H1 (cell line): ENCODE data around the gene GJB3. TPM values are rescaled to one million over a fixed set of nuclear protein-coding genes. Genes with fewer than 3 reads are reported as not detected.

Source experiments
- CTCF ChIA-PET: fragments of 300-600 bp; sonication (Branson Sonifier 250); formaldehyde crosslinking; loops from one replicate; lab custom pipeline; 2021; ENCODE audit not compliant: partially characterized antibody; lab: Charles Lee
- POLR2A ChIA-PET: fragments of 300-600 bp; sonication (Branson Sonifier 250); formaldehyde crosslinking; loops from one replicate; lab custom pipeline; 2021; ENCODE audit warnings: inconsistent platforms; ENCODE audit not compliant: partially characterized antibody; lab: Charles Lee
- DNase-seq, 2 experiments: peaks; one replicate each; pipeline versions ENCODE4 v3.0.0 to v3.0.0-alpha.2; 2010 to 2022; ENCODE audit warnings: low spot score in 2 of 2, low read depth in 1 of 2, mixed read lengths in 1 of 2
- FAIRE-seq: peaks from 2 replicates; lab custom pipeline; 2011; peaks lifted over from hg19 to GRCh38; lab: Jason Lieb, UNC
- H2AFZ ChIP-seq: 2 replicates; pipeline ENCODE4 v1.8.1; 2012; ENCODE audit warnings: low read length, inconsistent platforms
- H2AK5ac ChIP-seq: 2 replicates; pipeline ENCODE4 v1.6.1; 2013; ENCODE audit warnings: low read depth, low read length
- H2BK120ac ChIP-seq: replicated peaks from 2 replicates; pipeline ENCODE3; 2013; ENCODE audit warnings: low read depth, low read length, inconsistent platforms
- H2BK12ac ChIP-seq: 2 replicates; pipeline ENCODE4 v1.6.1; 2013; ENCODE audit warnings: low read depth, low read length
- H2BK15ac ChIP-seq: 2 replicates; pipeline ENCODE4 v1.6.1; 2013; ENCODE audit warnings: low read length
- H2BK20ac ChIP-seq: 2 replicates; pipeline ENCODE4 v1.6.1; 2013; ENCODE audit warnings: low read length
- H2BK5ac ChIP-seq: 2 replicates; pipeline ENCODE4 v1.6.1; 2013; ENCODE audit warnings: low read depth, low read length
- H3K14ac ChIP-seq: 2 replicates; pipeline ENCODE4 v1.6.1; 2013; ENCODE audit warnings: inconsistent platforms; ENCODE audit not compliant: insufficient read length
- H3K18ac ChIP-seq: 2 replicates; pipeline ENCODE4 v1.6.1; 2013; ENCODE audit warnings: low read length; ENCODE audit errors: extremely low read depth
- H3K23ac ChIP-seq: 2 replicates; pipeline ENCODE4 v1.6.1; 2013; ENCODE audit warnings: inconsistent platforms; ENCODE audit not compliant: insufficient read length
- H3K23me2 ChIP-seq: 2 replicates; pipeline ENCODE4 v1.6.1; 2013; ENCODE audit warnings: low read depth, low read length
- H3K27ac ChIP-seq: 2 replicates; pipeline ENCODE4 v1.6.1; 2011; ENCODE audit warnings: low read depth, low read length, inconsistent platforms
- H3K27me3 ChIP-seq, 4 experiments: replicated peaks in 1 of 4; 1 replicate in 1 of 4; 2 replicates in 3 of 4; pipeline versions ENCODE4 v1.6.1 to v1.8.1; 2011 to 2013; ENCODE audit warnings: low read length in 3 of 4, mild to moderate bottlenecking in 3 of 4, inconsistent platforms in 2 of 4, mixed read lengths in 2 of 4, moderate library complexity in 1 of 4; ENCODE audit not compliant: control insufficient read depth in 3 of 4, insufficient read depth in 3 of 4; ENCODE audit errors: extremely low read depth in 1 of 4
- H3K36me3 ChIP-seq, 4 experiments: 2 replicates each; pipeline versions ENCODE4 v1.6.1 to v1.8.1; 2011 to 2013; ENCODE audit warnings: mild to moderate bottlenecking in 4 of 4, low read length in 3 of 4, moderate library complexity in 2 of 4, control low read depth in 1 of 4, inconsistent platforms in 1 of 4; ENCODE audit not compliant: insufficient read depth in 4 of 4, control insufficient read depth in 2 of 4
- H3K4ac ChIP-seq: replicated peaks from 2 replicates; pipeline ENCODE3; 2013; ENCODE audit warnings: low read length, low read depth, mixed read lengths, inconsistent platforms; ENCODE audit not compliant: insufficient read length
- H3K4me1 ChIP-seq, 4 experiments: replicated peaks in 1 of 4; 1 replicate in 1 of 4; 2 replicates in 3 of 4; pipeline versions ENCODE4 v1.6.1 to v1.8.1; 2011 to 2013; ENCODE audit warnings: low read length in 3 of 4, inconsistent platforms in 2 of 4, mixed read lengths in 1 of 4; ENCODE audit not compliant: insufficient read depth in 4 of 4, control insufficient read depth in 3 of 4
- H3K4me2 ChIP-seq, 2 experiments: 2 replicates each; pipeline versions ENCODE4 v1.6.1 to v1.8.1; 2011 to 2013; ENCODE audit warnings: low read depth in 2 of 2, low read length in 2 of 2, control low read depth in 1 of 2, inconsistent platforms in 1 of 2, mild to moderate bottlenecking in 1 of 2; ENCODE audit not compliant: insufficient read depth in 1 of 2
- H3K4me3 ChIP-seq, 4 experiments: fragments of 200-600, 300-600 bp in 1 of 4; sonication (generic), shearing (Covaris generic), sonication (Bioruptor Twin) in 1 of 4; 2 replicates each; pipeline versions ENCODE4 v1.5.1 to v1.8.1; 2011 to 2016; ENCODE audit warnings: low read length in 4 of 4, low read depth in 3 of 4, control low read depth in 2 of 4, inconsistent platforms in 2 of 4, mild to moderate bottlenecking in 2 of 4, mixed read lengths in 1 of 4, moderate library complexity in 1 of 4; ENCODE audit not compliant: insufficient read depth in 2 of 4; ENCODE audit errors: extremely low read depth in 1 of 4
- H3K56ac ChIP-seq: replicated peaks from 2 replicates; pipeline ENCODE3; 2013; ENCODE audit warnings: low read depth, mild to moderate bottlenecking, mixed read lengths, low read length, inconsistent platforms; ENCODE audit not compliant: insufficient read length
- H3K79me1 ChIP-seq: 2 replicates; pipeline ENCODE4 v1.6.1; 2013; ENCODE audit warnings: low read depth, low read length, control low read depth
- H3K79me2 ChIP-seq, 2 experiments: 2 replicates each; pipeline versions ENCODE4 v1.6.1 to v1.8.1; 2012 to 2013; ENCODE audit warnings: low read length in 2 of 2, mild to moderate bottlenecking in 2 of 2, inconsistent platforms in 1 of 2; ENCODE audit not compliant: insufficient read depth in 2 of 2, control insufficient read depth in 1 of 2
- H3K9ac ChIP-seq, 4 experiments: replicated peaks in 1 of 4; 1 replicate in 1 of 4; 2 replicates in 3 of 4; pipeline versions ENCODE4 v1.6.1 to v1.8.1; 2011 to 2013; ENCODE audit warnings: low read depth in 3 of 4, low read length in 3 of 4, control low read depth in 2 of 4, mild to moderate bottlenecking in 2 of 4, moderate library complexity in 2 of 4, inconsistent platforms in 1 of 4; ENCODE audit errors: extremely low read depth in 1 of 4
- H3K9me3 ChIP-seq, 2 experiments: 2 replicates each; pipeline versions ENCODE4 v1.6.1 to v1.8.1; 2012 to 2013; ENCODE audit warnings: mild to moderate bottlenecking in 2 of 2, moderate library complexity in 2 of 2, control low read depth in 1 of 2, inconsistent platforms in 1 of 2, low read depth in 1 of 2, low read length in 1 of 2, mixed read lengths in 1 of 2; ENCODE audit not compliant: insufficient read depth in 2 of 2
- H4K20me1 ChIP-seq, 2 experiments: replicated peaks in 1 of 2; 2 replicates each; pipeline versions ENCODE3 to v1.8.1; 2011 to 2013; ENCODE audit warnings: inconsistent platforms in 2 of 2, low read length in 2 of 2, mild to moderate bottlenecking in 1 of 2; ENCODE audit not compliant: insufficient read depth in 2 of 2, control insufficient read depth in 1 of 2
- H4K5ac ChIP-seq: 2 replicates; pipeline ENCODE4 v1.6.1; 2013; ENCODE audit warnings: low read length, low read depth, mixed read lengths, inconsistent platforms; ENCODE audit not compliant: insufficient read length
- H4K8ac ChIP-seq: 2 replicates; pipeline ENCODE4 v1.8.0; 2013; ENCODE audit warnings: mild to moderate bottlenecking, moderate library complexity, low read length, inconsistent platforms; ENCODE audit not compliant: insufficient read depth; ENCODE audit errors: extremely low read depth
- H4K91ac ChIP-seq: replicated peaks from 2 replicates; pipeline ENCODE3; 2013; ENCODE audit warnings: low read length, mixed read lengths, inconsistent platforms; ENCODE audit not compliant: insufficient read length
- BRCA1 ChIP-seq: IDR thresholded peaks from 2 replicates; pipeline ENCODE4 v1.6.1; 2012; ENCODE audit warnings: low read depth, low read length, improper control_type of control experiment
- CHD1 ChIP-seq: IDR thresholded peaks from 2 replicates; pipeline ENCODE4 v1.6.1; 2012; ENCODE audit warnings: low read depth, low read length, improper control_type of control experiment
- CREB1 ChIP-seq: IDR thresholded peaks from 2 replicates; pipeline ENCODE4 v1.6.1; 2012; ENCODE audit warnings: inconsistent platforms
- CTBP2 ChIP-seq: IDR thresholded peaks from 2 replicates; pipeline ENCODE4 v1.7.0; 2011; ENCODE audit warnings: borderline replicate concordance, mild to moderate bottlenecking, moderate library complexity, mixed read lengths, low read length; ENCODE audit not compliant: insufficient read depth, insufficient read length
- GABPA ChIP-seq: IDR thresholded peaks from 2 replicates; pipeline ENCODE4 v1.6.1; 2011; ENCODE audit warnings: mild to moderate bottlenecking, low read length, moderate library complexity, borderline replicate concordance; ENCODE audit not compliant: insufficient read depth
- KDM1A ChIP-seq: fragments of 200-600, 300-600 bp; sonication (generic); IDR thresholded peaks from 2 replicates; pipeline ENCODE4 v1.7.1; 2016; ENCODE audit warnings: mild to moderate bottlenecking, low read length, borderline replicate concordance
- NRF1 ChIP-seq: IDR thresholded peaks from 2 replicates; pipeline ENCODE4 v1.6.1; 2011; ENCODE audit warnings: mild to moderate bottlenecking, low read depth, low read length, improper control_type of control experiment
- PHF8 ChIP-seq: fragments of 200-600 bp; sonication (generic); conservative IDR thresholded peaks from 2 replicates; pipeline ENCODE4 v1.7.1; 2012; ENCODE audit warnings: low read depth, mild to moderate bottlenecking, inconsistent platforms, low read length, moderate library complexity
- POLR2AphosphoS5 ChIP-seq: IDR thresholded peaks from 2 replicates; pipeline ENCODE4 v1.6.1; 2011; ENCODE audit warnings: low read depth, low read length
- RBBP5 ChIP-seq: IDR thresholded peaks from 2 replicates; pipeline ENCODE4 v1.7.1; 2012; ENCODE audit warnings: low read depth, mild to moderate bottlenecking, inconsistent platforms, low read length, moderate library complexity, borderline replicate concordance
- RFX5 ChIP-seq: IDR thresholded peaks from 2 replicates; pipeline ENCODE4 v1.6.1; 2011; ENCODE audit warnings: low read depth, low read length, improper control_type of control experiment, borderline replicate concordance
- SP4 ChIP-seq: IDR thresholded peaks from 2 replicates; pipeline ENCODE4 v1.6.1; 2012; ENCODE audit warnings: low read length, inconsistent platforms
- SRF ChIP-seq: IDR thresholded peaks from 2 replicates; pipeline ENCODE4 v1.6.1; 2011; ENCODE audit warnings: mild to moderate bottlenecking, low read depth, low read length, moderate library complexity
- YY1 ChIP-seq: IDR thresholded peaks from 2 replicates; pipeline ENCODE4 v1.6.1; 2011; ENCODE audit warnings: low read depth, mild to moderate bottlenecking, low read length
- ZNF274 ChIP-seq: IDR thresholded peaks from 2 replicates; pipeline ENCODE4 v1.7.0; 2012; ENCODE audit warnings: low read length, borderline replicate concordance; ENCODE audit errors: extremely low read depth
- WGBS, 2 experiments: shearing (Covaris generic) in 1 of 2; methylation state at CpG; one replicate each; pipeline versions ENCODE4 v1.1.6 to v1.1.7; 2013 to 2015; ENCODE audit warnings: low lambda C conversion rate in 2 of 2, mixed read lengths in 2 of 2, inconsistent platforms in 1 of 2, low coverage in 1 of 2, missing lambda C conversion rate in 1 of 2; ENCODE audit not compliant: insufficient replicate concordance in 2 of 2, insufficient coverage in 1 of 2, insufficient read length in 1 of 2; ENCODE audit errors: extremely low coverage in 1 of 2, missing lambda C conversion rate in 1 of 2; 5-methylcytosine and 5-hydroxymethylcytosine counted together
- polyA plus RNA-seq, 7 experiments: library from polyadenylated mRNA; depleted of rRNA in 3 of 7; stranded (reverse) in 5 of 7; unstranded in 2 of 7; fragments of >200 nt in 5 of 7; fragments of 200-250 nt in 2 of 7; gene quantifications; 1 replicate in 5 of 7; 2 replicates in 1 of 7; 4 replicates in 1 of 7; pipeline versions ENCODE4 v1.2.1 to v1.2.3, GENCODE V29; 2011 to 2013; ENCODE audit warnings: missing spikeins in 2 of 7, mixed read lengths in 2 of 7
- total RNA-seq: library from RNA; stranded (reverse); fragmentation: NEBNext Ultra II Directional; extraction: Animal tissue kit (Norgen Biotek cat#: 25700); gene quantifications from 2 replicates; pipeline ENCODE4 v1.2.1, GENCODE V29; 2021

The GJB3 gene
- total and polyA plus RNA-seq, 2 of the 8 experiments (the other 6 are each of a cell fraction or from before 2014, with no cell fraction given), result 0.93 to 1.6 TPM

GRCh38 chr1:34784751-34785221, 3.8 kb downstream of the GJB3 start:
- Histone ChIP-seq H2AK5ac (no peak overlapping the region), H3K18ac (no peak overlapping the region), H3K4me2 (no peak overlapping the region), H2BK120ac (no peak overlapping the region), H3K79me2 (no peaks in the 10 kb centered on the region), H2BK5ac (no peak overlapping the region), H4K8ac (no peak overlapping the region; the same call in 1 of the 2 replicates), H4K20me1 (no peaks in the 10 kb centered on the region), H3K23ac (no peak overlapping the region), H3K14ac (no peak overlapping the region), H3K36me3 (no peaks in the 10 kb centered on the region), H3K79me1 (no peaks in the 10 kb centered on the region), H3K27me3 (peaks cover 0 to 21% (median 10%) of the 10 kb centered on the region in 4 experiments; a peak in 5 of 7 replicates), H3K4me3 (no peak overlapping the region), H2BK20ac (no peak overlapping the region), H3K27ac (no peak overlapping the region), H3K4me1 (peaks cover 0 to 14% (median 5%) of the 10 kb centered on the region in 4 experiments; a peak in 4 of 7 replicates), H2AFZ (no peak overlapping the region), H3K9ac (no peak overlapping the region), H4K91ac (no peak overlapping the region), H3K9me3 (no peaks in the 10 kb centered on the region), H2BK12ac (no peak overlapping the region), H2BK15ac (no peak overlapping the region), H3K23me2 (peaks cover 10% of the 10 kb centered on the region; the same call in 1 of the 2 replicates), H3K56ac (no peak overlapping the region), H4K5ac (no peak overlapping the region), H3K4ac (no peak overlapping the region)
- DNase-seq (no peak), FAIRE-seq (no peak)
- CTCF ChIA-PET, result interaction anchor here (0.6 to 1.5 kb wide), 7 partner anchors 24 to 99 kb away, joined by 3 to 5 read pairs (median 3); no protein-coding TSS in a partner anchor
- POLR2A ChIA-PET, result interaction anchor here (1.1 kb wide), 1 partner anchor 68 kb away, joined by 3 read pairs; no protein-coding TSS in a partner anchor
- WGBS, 2 experiments, result 94% methylated on average over 28 of the region's 28 CpGs; no CpG with 5 or more reads in 1 of the 2 experiments
- TF ChIP-seq GABPA (no peak), CHD1 (no peak), SRF (no peak), SP4 (no peak), RFX5 (no peak), CTBP2 (no peak), POLR2AphosphoS5 (no peak), RBBP5 (no peak), PHF8 (no peak), BRCA1 (no peak), CREB1 (no peak), KDM1A (no peak), YY1 (no peak), ZNF274 (no peak), NRF1 (no peak)
